SK-N-SH treated with all-trans-retinoic acid at 6 μM for 48 hours (cell line): Measurements from ENCODE around the gene TAS2R42.

Experiments used
- BACH2 ChIP-seq: fragments of 250-450 bp; sonication (Bioruptor Pico); IDR thresholded peaks from 2 replicates; pipeline ENCODE4 v1.9.0; 2021; ENCODE audit warnings: mild to moderate bottlenecking, borderline replicate concordance
- CREB5 ChIP-seq: fragments of 250-450 bp; sonication (Bioruptor Pico); IDR thresholded peaks from 2 replicates; pipeline ENCODE4 v1.5.1; 2020; ENCODE audit warnings: low read depth, mild to moderate bottlenecking, moderate library complexity
- GLIS3 ChIP-seq: fragments of 250-450 bp; sonication (Bioruptor Pico); IDR thresholded peaks from 2 replicates; pipeline ENCODE4 v1.5.0; 2020; ENCODE audit warnings: mild to moderate bottlenecking, moderate library complexity
- OSR1 ChIP-seq: fragments of 250-450 bp; sonication (Bioruptor Pico); IDR thresholded peaks from 2 replicates; pipeline ENCODE4 v1.8.0; 2022; ENCODE audit warnings: moderate library complexity, mild to moderate bottlenecking, inconsistent platforms
- TOX ChIP-seq: fragments of 250-450 bp; sonication (Bioruptor Pico); IDR thresholded peaks from 2 replicates; pipeline ENCODE4 v1.8.0; 2021; ENCODE audit warnings: mild to moderate bottlenecking, moderate library complexity, borderline replicate concordance
- ZC3H10 ChIP-seq: fragments of 250-450 bp; sonication (Bioruptor Pico); IDR thresholded peaks from 2 replicates; pipeline ENCODE4 v1.5.1; 2021; ENCODE audit warnings: mild to moderate bottlenecking, moderate library complexity
- ZFP3 ChIP-seq: fragments of 250-450 bp; sonication (Bioruptor Pico); IDR thresholded peaks from 2 replicates; pipeline ENCODE4 v1.5.0; 2020; ENCODE audit warnings: mild to moderate bottlenecking, moderate library complexity
- ZFP30 ChIP-seq: fragments of 450-650 bp; formaldehyde crosslinking; IDR thresholded peaks from 2 replicates; pipeline ENCODE4 v1.5.0; 2022; ENCODE audit warnings: mild to moderate bottlenecking, moderate library complexity
- ZNF70 ChIP-seq: fragments of 450-650 bp; formaldehyde crosslinking; IDR thresholded peaks from 2 replicates; pipeline ENCODE4 v1.5.0; 2020; ENCODE audit warnings: mild to moderate bottlenecking, moderate library complexity

DNA sequence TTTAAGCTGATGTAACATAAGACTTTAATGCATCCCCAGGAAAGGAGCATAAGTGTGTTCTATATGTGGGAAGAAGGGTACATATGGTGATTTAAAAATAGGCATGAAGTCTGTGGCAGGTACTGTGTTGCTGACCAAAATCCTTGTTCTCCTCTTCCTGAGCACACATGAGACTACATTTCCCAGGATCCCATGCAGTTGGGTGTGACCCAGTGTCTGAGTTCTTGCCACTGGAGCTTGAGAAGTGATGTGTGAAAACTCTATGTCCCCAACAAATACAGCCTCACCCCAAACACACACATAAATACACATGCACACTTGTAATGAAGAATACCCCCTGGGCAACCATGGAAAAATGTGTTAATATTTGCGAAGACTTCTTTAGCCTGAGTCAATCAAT, 24.2 kb downstream of the TAS2R42 start:
- TF ChIP-seq ZFP3 (CRISPR knock-in tag), result no peak
- TF ChIP-seq GLIS3 (CRISPR knock-in tag), result no peak
- no peak for TF ChIP-seq ZNF70 (CRISPR knock-in tag)
- TF ChIP-seq OSR1, result no peak
- no peak for TF ChIP-seq ZFP30 (CRISPR knock-in tag)
- no peak for TF ChIP-seq TOX
- no peak for TF ChIP-seq CREB5 (CRISPR knock-in tag)
- TF ChIP-seq BACH2 (CRISPR knock-in tag), result no peak
- no peak for TF ChIP-seq ZC3H10 (CRISPR knock-in tag)
